Spleen (tissue), 7 donors: ENCODE measurements around the gene PTPRT.

Experiments used
- CTCF ChIP-seq, 11 experiments: fragments of 200-600 bp in 7 of 11; fragments of 450-650 bp in 4 of 11; sonication (generic) in 4 of 11; IDR thresholded peaks in 8 of 11; conservative IDR thresholded peaks in 3 of 11; 1 replicate in 7 of 11; 2 replicates in 4 of 11; pipeline versions ENCODE4 v1.4.0 to v1.8.0; 2016 to 2021; ENCODE audit warnings: antibody characterized with exemption in 11 of 11, inconsistent platforms in 4 of 11, mild to moderate bottlenecking in 1 of 11
- POLR2A ChIP-seq, 3 donors: fragments of 450-650 bp; IDR thresholded peaks; one replicate each; pipeline ENCODE4 v1.5.1; 2017; ENCODE audit warnings: antibody characterized with exemption in 3 of 3, mild to moderate bottlenecking in 1 of 3
- POLR2AphosphoS5 ChIP-seq, 3 donors: sonication (generic); formaldehyde crosslinking; IDR thresholded peaks; one replicate each; pipeline ENCODE4 v1.5.1; 2017; ENCODE audit warnings: antibody characterized with exemption in 3 of 3
- donor health status: DM: no; HTN: no; CAD: no; lungs with moderate emphysema.
- donor health status: DM: no; HTN: no; CAD: no.
- donor health status: DM: no; HTN: no; CAD: no.

GRCh38 chr20:42985628-42986027 lies 204.1 kb downstream of the PTPRT start:
- TF ChIP-seq CTCF (IDR thresholded peaks at IDR 0.05 in 8 of 11, conservative IDR thresholded peaks at IDR 0.05 in 3 of 11) (no peak), POLR2A (IDR thresholded peaks at IDR 0.05) (no peak), POLR2AphosphoS5 (IDR thresholded peaks at IDR 0.05) (no peak)
